ENCODE results near the gene VASH2.

VASH2 gene

GRCh38 chr1:212935387-212935981, 14.9 kb upstream of the VASH2 start:
- no peak for TF ChIP-seq CTCF (conservative IDR thresholded peaks at IDR 0.05)
- H3K27ac ChIP-seq: no peak overlapping the region

- no peak for TF ChIP-seq CTCF (conservative IDR thresholded peaks at IDR 0.05)
- no peak overlapping the region for H3K27ac ChIP-seq
These were observed 13.3 kb upstream of the VASH2 start for GRCh38 chr1:212937034-212937433.

- TF ChIP-seq CTCF (conservative IDR thresholded peaks at IDR 0.05): no peak
- H3K27ac ChIP-seq: no peak overlapping the region
These were observed 11.5 kb upstream of the VASH2 start for GRCh38 chr1:212938846-212939245.

- H3K27ac ChIP-seq: no peak overlapping the region
- no peak for TF ChIP-seq CTCF (conservative IDR thresholded peaks at IDR 0.05)
These were observed 8.9 kb upstream of the VASH2 start for GRCh38 chr1:212941452-212941851.

GRCh38 chr1:212942679-212943392, 7.5 kb upstream of the VASH2 start:
- H3K27ac ChIP-seq: no peak overlapping the region
- TF ChIP-seq CTCF (conservative IDR thresholded peaks at IDR 0.05): no peak

GRCh38 chr1:212943393-212943710, 7.0 kb upstream of the VASH2 start:
- H3K27ac ChIP-seq: no peak overlapping the region
- TF ChIP-seq CTCF (conservative IDR thresholded peaks at IDR 0.05): no peak

- TF ChIP-seq CTCF (conservative IDR thresholded peaks at IDR 0.05): no peak
These were observed 6.0 kb upstream of the VASH2 start for GRCh38 chr1:212944229-212944901.

More at GRCh38 chr1:212944229-212944901, 6.0 kb upstream of the VASH2 start:
- H3K27ac ChIP-seq: no peak overlapping the region
